Kidney (tissue), 14 donors: ENCODE results near the gene PROC. TPM values are rescaled to one million over a fixed set of nuclear protein-coding genes. Genes with fewer than 3 reads are reported as not detected.

Experiments used
- DNase-seq, 5 donors: peaks; one replicate each; pipeline ENCODE4 v3.0.0-alpha.2; 2013 to 2020
- FAIRE-seq: peaks from 2 replicates; lab custom pipeline; 2012; peaks lifted over from hg19 to GRCh38; lab: Jason Lieb, UNC
- H3K27ac ChIP-seq, 2 donors: one replicate each; pipeline ENCODE4 v1.7.0; 2013; ENCODE audit warnings: low read depth in 2 of 2, low read length in 2 of 2, inconsistent platforms in 1 of 2
- H3K27me3 ChIP-seq: one replicate; pipeline ENCODE4 v1.7.1; 2013; ENCODE audit warnings: low read length, inconsistent platforms; ENCODE audit not compliant: control insufficient read depth, insufficient read depth
- H3K36me3 ChIP-seq, 3 donors: one replicate each; pipeline versions ENCODE4 v1.7.0 to v1.7.1; 2013; ENCODE audit warnings: low read length in 3 of 3, control low read depth in 1 of 3, inconsistent platforms in 1 of 3; ENCODE audit not compliant: insufficient read depth in 3 of 3, control insufficient read depth in 2 of 3
- H3K4me1 ChIP-seq, 3 donors: one replicate each; pipeline versions ENCODE4 v1.7.0 to v1.7.1; 2013; ENCODE audit warnings: low read length in 3 of 3, inconsistent platforms in 1 of 3, low read depth in 1 of 3; ENCODE audit not compliant: control insufficient read depth in 2 of 3, insufficient read depth in 2 of 3
- H3K4me3 ChIP-seq, 3 donors: one replicate each; pipeline versions ENCODE4 v1.7.0 to v1.8.1; 2013; ENCODE audit warnings: low read length in 3 of 3, control low read depth in 1 of 3, inconsistent platforms in 1 of 3
- H3K9ac ChIP-seq, 3 donors: one replicate each; pipeline versions ENCODE4 v1.7.0 to v1.7.1; 2013; ENCODE audit warnings: low read length in 3 of 3, control low read depth in 1 of 3, inconsistent platforms in 1 of 3
- H3K9me3 ChIP-seq, 3 donors: one replicate each; pipeline versions ENCODE4 v1.7.0 to v1.7.1; 2013; ENCODE audit warnings: low read length in 3 of 3, control low read depth in 1 of 3, inconsistent platforms in 1 of 3; ENCODE audit not compliant: control insufficient read depth in 2 of 3, insufficient read depth in 1 of 3
- intact Hi-C: fragments of 100-400 bp; cut with DNase I; formaldehyde crosslinking; loops from one replicate; pipeline ENCODE4 v1.11.1; 2022
- polyA plus RNA-seq: library from polyadenylated mRNA; stranded (reverse); fragments of 350-450 nt; fragmentation: Illumina TruSeq; extraction: RNeasy Lipid Tissue Mini Kit (QIAGEN cat#74804); gene quantifications from one replicate; pipeline ENCODE4 v1.2.3, GENCODE V29; 2014; ENCODE audit warnings: low read depth, low replicate concordance; ENCODE audit not compliant: insufficient read depth
- total RNA-seq: library from RNA; stranded (reverse); fragmentation: NEBNext Ultra II Directional; extraction: Animal tissue kit (Norgen Biotek cat#: 25700); gene quantifications from one replicate; pipeline ENCODE4 v1.2.1, GENCODE V29; 2021
- TF ChIP-seq, protein P1 (sequence below): IDR thresholded peaks from 3 replicates; pipeline ENCODE4 v1.5.1; 2012; ENCODE audit warnings: mild to moderate bottlenecking, moderate library complexity, borderline replicate concordance; ENCODE audit not compliant: insufficient read depth; ENCODE audit errors: extremely low read depth
- donor health status: control.
- donor health status: control.
- donor health status: control.
- donor health status: control.
- donor health status: control.
- donor health status: DM: yes; HTN: yes; CAD: no.
- donor health status: Normal renal cell carcinoma (clear cell type).

Gene PROC
- total and polyA plus RNA-seq, 2 donors from 2014 or later, result 5.9 to 51.0 TPM

DNA sequence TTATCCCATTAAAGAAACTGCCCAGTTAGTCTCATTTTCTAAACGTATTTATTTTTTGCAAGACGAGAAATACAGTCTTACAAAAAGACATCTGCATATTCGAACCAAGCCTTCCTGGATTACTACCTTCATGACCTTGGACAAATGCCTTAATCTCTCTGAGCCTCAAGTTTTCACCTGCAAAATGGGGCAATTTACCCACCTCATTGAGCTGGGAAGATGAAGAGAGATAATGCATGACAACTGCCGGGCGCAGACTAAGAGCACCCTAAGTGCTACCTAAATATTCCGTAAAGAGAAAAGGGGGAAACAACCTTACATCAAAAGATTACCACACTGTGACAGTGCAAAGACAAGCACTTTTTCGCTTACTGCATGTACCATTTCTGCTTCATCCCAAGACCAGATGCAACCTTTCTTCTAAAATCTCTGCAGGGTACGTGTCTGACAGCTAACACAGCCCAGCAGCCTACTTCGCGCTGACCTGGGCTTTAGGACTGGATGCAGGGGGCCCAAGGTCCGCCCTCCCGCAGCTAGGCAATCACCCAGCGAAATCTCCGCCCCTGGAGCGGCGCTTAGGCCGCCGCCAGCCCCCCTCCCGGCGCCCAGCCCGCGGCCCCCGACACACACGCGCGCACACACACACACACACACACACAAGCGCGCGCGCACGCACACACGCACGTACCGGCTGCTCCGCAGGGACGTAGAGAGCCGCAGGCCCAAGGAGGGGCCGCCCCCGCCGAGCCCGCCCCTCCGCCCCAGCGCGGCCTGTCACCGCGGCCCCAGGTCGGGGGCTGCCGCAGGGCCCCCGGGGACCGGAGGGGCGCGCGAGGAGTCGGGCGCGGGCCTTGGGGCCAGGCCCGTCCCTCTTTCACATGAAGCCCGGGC, 31.2 kb upstream of the PROC start:
- Histone ChIP-seq H3K9me3 (no peaks in the 10 kb centered on the region), H3K4me3 (peak overlapping the region; percentile 81 to 95 (median 89)), H3K27me3 (no peaks in the 10 kb centered on the region), H3K4me1 (peaks cover 0 to 17% (median 10%) of the 10 kb centered on the region in 3 donors), H3K27ac (peak overlapping the region; percentile 97 to 99), H3K36me3 (no peaks in the 10 kb centered on the region), H3K9ac (peak overlapping the region; percentile 45 to 90 (median 89))
- peak; percentile 92 to 96 (median 94) for DNase-seq
- intact Hi-C loops, result no loop called here
- no peak for FAIRE-seq
- TF ChIP-seq, protein P1, sequence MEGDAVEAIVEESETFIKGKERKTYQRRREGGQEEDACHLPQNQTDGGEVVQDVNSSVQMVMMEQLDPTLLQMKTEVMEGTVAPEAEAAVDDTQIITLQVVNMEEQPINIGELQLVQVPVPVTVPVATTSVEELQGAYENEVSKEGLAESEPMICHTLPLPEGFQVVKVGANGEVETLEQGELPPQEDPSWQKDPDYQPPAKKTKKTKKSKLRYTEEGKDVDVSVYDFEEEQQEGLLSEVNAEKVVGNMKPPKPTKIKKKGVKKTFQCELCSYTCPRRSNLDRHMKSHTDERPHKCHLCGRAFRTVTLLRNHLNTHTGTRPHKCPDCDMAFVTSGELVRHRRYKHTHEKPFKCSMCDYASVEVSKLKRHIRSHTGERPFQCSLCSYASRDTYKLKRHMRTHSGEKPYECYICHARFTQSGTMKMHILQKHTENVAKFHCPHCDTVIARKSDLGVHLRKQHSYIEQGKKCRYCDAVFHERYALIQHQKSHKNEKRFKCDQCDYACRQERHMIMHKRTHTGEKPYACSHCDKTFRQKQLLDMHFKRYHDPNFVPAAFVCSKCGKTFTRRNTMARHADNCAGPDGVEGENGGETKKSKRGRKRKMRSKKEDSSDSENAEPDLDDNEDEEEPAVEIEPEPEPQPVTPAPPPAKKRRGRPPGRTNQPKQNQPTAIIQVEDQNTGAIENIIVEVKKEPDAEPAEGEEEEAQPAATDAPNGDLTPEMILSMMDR, result no peak

DNA sequence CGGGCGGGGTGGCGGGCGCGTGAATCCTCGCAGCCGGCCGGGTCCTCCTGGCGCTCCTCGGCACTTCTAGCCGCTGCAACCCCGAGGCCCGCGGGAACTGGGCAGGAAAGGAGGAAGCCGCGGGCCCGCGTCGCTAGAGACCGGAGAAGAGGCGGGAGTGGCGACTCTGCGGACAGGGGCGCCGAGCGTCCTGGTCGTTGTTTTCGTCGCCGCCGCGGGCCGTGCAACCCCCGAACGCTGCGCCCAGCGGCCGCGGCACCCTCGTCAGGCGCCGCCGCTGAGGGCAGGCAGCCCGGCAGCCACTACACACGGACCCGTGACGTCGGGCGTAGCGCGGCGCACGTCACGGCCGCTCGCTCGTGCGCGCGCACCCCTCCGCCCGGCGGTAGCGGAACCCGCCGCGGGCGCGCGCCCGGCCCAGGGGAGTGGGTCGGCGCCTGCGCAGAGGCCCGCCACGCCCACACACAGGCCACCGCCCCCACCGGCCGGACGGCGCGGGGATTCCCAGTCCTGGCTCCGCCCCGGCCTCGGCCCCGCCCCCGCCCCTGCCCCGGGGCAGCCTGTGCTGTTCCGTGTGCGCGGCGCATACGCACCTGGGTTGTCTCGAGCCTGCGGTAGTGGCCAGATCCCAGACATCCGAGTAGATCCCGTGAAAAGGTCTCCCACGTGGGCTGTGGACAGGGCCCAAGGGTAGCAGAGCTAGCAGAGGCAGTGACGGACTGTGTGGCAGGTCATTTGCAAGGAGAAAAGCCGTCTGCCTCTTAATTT, 30.4 kb upstream of the PROC start, which contains the start of gene MAP3K2:
MAP3K2 (minus strand) TSS at position 321 of the 768 bp plus-strand sequence. CDS start 44,846 bp downstream, outside the sequence.
- FAIRE-seq, result no peak
- no peaks in the 10 kb centered on the region for H3K27me3 ChIP-seq
- peaks cover 0 to 17% (median 8%) of the 10 kb centered on the region in 3 donors for H3K4me1 ChIP-seq
- TF ChIP-seq, protein P1, result no peak
- no peaks in the 10 kb centered on the region for H3K36me3 ChIP-seq
- peak within 1 kb of the TSS; percentile 97 to 99 for H3K27ac ChIP-seq
- peak within 1 kb of the TSS; percentile 81 to 95 (median 89) for H3K4me3 ChIP-seq
- intact Hi-C loops, result no loop called here
- peak within 1 kb of the TSS; percentile 45 to 92 (median 89) for H3K9ac ChIP-seq
- no peaks in the 10 kb centered on the region for H3K9me3 ChIP-seq
- DNase-seq, result peak; percentile 95 to 98 (median 97)

DNA sequence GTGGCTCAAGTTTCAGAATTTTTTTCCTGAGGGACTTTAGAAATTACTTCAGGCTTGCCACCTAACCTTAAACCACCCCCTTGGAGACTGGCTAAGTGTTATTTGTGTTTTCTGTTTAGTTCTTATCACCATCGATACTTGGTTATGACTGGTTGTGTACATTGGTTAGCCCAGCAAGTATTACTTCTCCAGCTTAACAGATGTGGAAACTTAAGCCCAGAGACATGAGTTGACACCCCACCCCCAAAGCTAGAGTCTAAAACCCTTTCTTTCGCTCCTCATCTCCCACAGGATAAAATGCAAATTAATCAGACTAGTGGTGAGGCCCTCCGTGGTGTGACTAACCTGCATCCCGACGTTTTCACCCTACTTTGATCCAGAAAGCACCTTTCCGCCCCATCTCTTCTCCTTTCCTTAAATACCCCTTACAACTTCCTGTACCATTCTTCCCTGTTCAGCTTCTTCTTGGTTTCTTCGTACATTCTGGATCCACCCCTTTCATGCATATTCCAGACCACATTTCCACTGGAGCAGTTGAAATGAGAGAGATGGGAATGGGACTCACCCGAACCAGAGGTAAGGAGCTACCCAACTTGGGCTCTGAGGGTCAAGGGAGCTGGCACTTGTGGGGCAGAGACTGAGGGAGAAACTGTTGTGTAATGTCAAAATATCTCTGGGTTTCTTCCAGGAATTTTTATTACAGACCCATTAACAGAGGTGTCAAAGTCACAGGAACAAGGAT, 29.6 kb upstream of the PROC start:
- DNase-seq (no peak), FAIRE-seq (no peak)
- H3K27me3 ChIP-seq, result no peaks in the 10 kb centered on the region
- H3K4me1 ChIP-seq, result peaks cover 0 to 11% (median 8%) of the 10 kb centered on the region in 3 donors
- TF ChIP-seq, protein P1, result no peak
- peak overlapping the region; percentile 47 to 73 (median 72) for H3K4me3 ChIP-seq
- intact Hi-C loops, result no loop called here
- H3K36me3 ChIP-seq, result no peaks in the 10 kb centered on the region
- peak overlapping the region; percentile 95 to 99 for H3K27ac ChIP-seq
- H3K9me3 ChIP-seq, result no peaks in the 10 kb centered on the region
- peak overlapping the region; percentile 27 to 92 (median 35) for H3K9ac ChIP-seq
